WERI-Rb-1 (cell line): ENCODE data around the gene ZSWIM6.

Source experiments
- DNase-seq: peaks from one replicate; pipeline ENCODE4 v3.0.0-alpha.2; 2020
- H3K27ac ChIP-seq: fragments of 250-450 bp; sonication (Bioruptor Pico); 2 replicates; pipeline ENCODE4 v1.5.1; 2020; ENCODE audit warnings: mild to moderate bottlenecking, moderate library complexity
- H3K27me3 ChIP-seq: fragments of 250-450 bp; sonication (Bioruptor Pico); 2 replicates; pipeline ENCODE4 v1.5.1; 2021; ENCODE audit warnings: mild to moderate bottlenecking, low read depth, moderate library complexity; ENCODE audit not compliant: insufficient read depth, severe bottlenecking
- H3K36me3 ChIP-seq: fragments of 250-450 bp; sonication (Bioruptor Pico); 2 replicates; pipeline ENCODE4 v1.5.1; 2020; ENCODE audit warnings: mild to moderate bottlenecking, moderate library complexity
- H3K4me3 ChIP-seq: 2 replicates; pipeline ENCODE4 v1.5.1; 2011; ENCODE audit warnings: low read depth, mild to moderate bottlenecking, control low read depth, low read length
- H3K9me3 ChIP-seq: fragments of 250-450 bp; sonication (Bioruptor Pico); 2 replicates; pipeline ENCODE4 v1.5.1; 2021; ENCODE audit warnings: mild to moderate bottlenecking, moderate library complexity; ENCODE audit not compliant: severe bottlenecking
- CTCF ChIP-seq: IDR thresholded peaks from 2 replicates; pipeline ENCODE4 v1.5.1; 2011; ENCODE audit warnings: low read depth, mild to moderate bottlenecking, control low read depth, inconsistent platforms, low read length

ZSWIM6 gene

GRCh38 chr5:61347080-61347479, 15.0 kb downstream of the ZSWIM6 start:
- Histone ChIP-seq H3K9me3 (no peaks in the 10 kb centered on the region), H3K27ac (no peak overlapping the region), H3K36me3 (no peaks in the 10 kb centered on the region), H3K27me3 (no peaks in the 10 kb centered on the region), H3K4me3 (no peak overlapping the region)
- DNase-seq: no peak
- TF ChIP-seq CTCF: no peak

GRCh38 chr5:61348447-61348846, 16.4 kb downstream of the ZSWIM6 start:
- TF ChIP-seq CTCF: no peak
- H3K27me3 ChIP-seq: no peaks in the 10 kb centered on the region
- no peak overlapping the region for H3K27ac ChIP-seq
- no peak overlapping the region for H3K4me3 ChIP-seq
- no peaks in the 10 kb centered on the region for H3K9me3 ChIP-seq
- DNase-seq: no peak
- H3K36me3 ChIP-seq: no peaks in the 10 kb centered on the region

DNA sequence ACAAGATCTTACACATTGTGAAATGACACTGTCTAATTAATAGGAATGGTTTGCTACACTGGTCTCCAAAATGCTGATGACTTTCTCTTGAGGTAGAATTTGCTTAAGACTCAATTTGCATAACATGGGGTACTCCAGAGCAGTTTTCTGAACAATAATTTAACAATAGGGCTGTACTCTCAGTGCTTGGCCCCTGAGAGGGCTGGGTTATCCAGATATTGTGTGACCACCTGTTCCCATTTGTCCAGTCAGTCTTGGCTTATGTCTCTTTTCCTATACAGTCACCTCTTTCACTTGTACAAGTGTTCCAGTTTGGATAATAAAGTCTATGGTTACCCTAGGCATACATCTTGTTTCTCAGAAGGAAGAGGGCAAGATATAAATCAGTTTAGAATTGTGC, 17.9 kb downstream of the ZSWIM6 start:
- Histone ChIP-seq H3K27ac (no peak overlapping the region), H3K9me3 (no peaks in the 10 kb centered on the region), H3K4me3 (no peak overlapping the region), H3K27me3 (no peaks in the 10 kb centered on the region), H3K36me3 (no peaks in the 10 kb centered on the region)
- TF ChIP-seq CTCF: no peak
- DNase-seq: no peak

- no peak overlapping the region for H3K27ac ChIP-seq
- TF ChIP-seq CTCF: no peak
Measured at GRCh38 chr5:61350535-61350934, 18.5 kb downstream of the ZSWIM6 start.

DNA sequence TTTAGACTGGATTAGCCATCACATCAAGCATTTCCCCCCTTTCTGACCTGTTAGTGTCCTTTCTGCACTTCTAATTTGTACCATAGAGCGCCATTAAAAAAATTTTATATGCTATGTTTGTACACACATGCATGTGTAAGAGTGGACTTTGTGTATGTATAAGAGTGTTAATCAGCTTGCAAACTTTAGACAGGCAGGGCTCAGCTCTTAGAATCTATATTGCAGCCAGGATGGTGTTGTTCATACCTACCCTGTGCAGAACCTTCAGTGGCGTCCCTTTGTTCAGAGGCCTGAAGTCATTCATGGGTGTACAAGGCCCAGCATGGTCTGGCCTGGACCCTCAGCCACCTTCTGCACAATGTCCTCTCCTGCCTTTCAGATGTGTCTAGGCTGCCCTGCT, 19.7 kb downstream of the ZSWIM6 start:
- DNase-seq: no peak
- Histone ChIP-seq H3K4me3 (no peak overlapping the region), H3K27me3 (no peaks in the 10 kb centered on the region), H3K27ac (no peak overlapping the region), H3K36me3 (no peaks in the 10 kb centered on the region), H3K9me3 (no peaks in the 10 kb centered on the region)
- no peak for TF ChIP-seq CTCF

More at GRCh38 chr5:61350535-61350934, 18.5 kb downstream of the ZSWIM6 start:
- Histone ChIP-seq H3K36me3 (no peaks in the 10 kb centered on the region), H3K27me3 (no peaks in the 10 kb centered on the region), H3K4me3 (no peak overlapping the region), H3K9me3 (no peaks in the 10 kb centered on the region)
- no peak for DNase-seq

GRCh38 chr5:61352180-61352579, 20.1 kb downstream of the ZSWIM6 start:
- no peak for DNase-seq
- no peak overlapping the region for H3K4me3 ChIP-seq
- H3K9me3 ChIP-seq: no peaks in the 10 kb centered on the region
- H3K36me3 ChIP-seq: no peaks in the 10 kb centered on the region
- no peak overlapping the region for H3K27ac ChIP-seq
- TF ChIP-seq CTCF: no peak
- no peaks in the 10 kb centered on the region for H3K27me3 ChIP-seq
